ENCODE results near the gene CALN1.

- TF ChIP-seq CTCF (IDR thresholded peaks at IDR 0.05; ENCODE audit: poor library complexity, severe bottlenecking) = no peak
- TF ChIP-seq SMC3 (conservative IDR thresholded peaks at IDR 0.05; ENCODE audit: poor library complexity) = no peak
- no peak for TF ChIP-seq POLR2AphosphoS5 (IDR thresholded peaks at IDR 0.05)
- TF ChIP-seq REST (IDR thresholded peaks at IDR 0.05; ENCODE audit: borderline replicate concordance) = no peak
- no peak for TF ChIP-seq EZH2 (IDR thresholded peaks at IDR 0.05; ENCODE audit: borderline replicate concordance, insufficient read depth, low read length, poor library complexity, severe bottlenecking)
- no peak for TF ChIP-seq MXI1 (conservative IDR thresholded peaks at IDR 0.05; ENCODE audit: poor library complexity, severe bottlenecking)
- TF ChIP-seq TAF1 (IDR thresholded peaks at IDR 0.05; ENCODE audit: low read depth) = no peak
- no peak for TF ChIP-seq EP300 (conservative IDR thresholded peaks at IDR 0.05; ENCODE audit: poor library complexity, severe bottlenecking)
Observed at GRCh38 chr7:72326365-72326764, 85.8 kb downstream of the CALN1 start.

All from neural cell (in vitro differentiated cells).